GM12875 (cell line): Measurements from ENCODE around the gene TMEM236.

Experiments used
- H3K4me3 ChIP-seq: one replicate; pipeline ENCODE4 v1.5.1; 2011; ENCODE audit warnings: low read depth, low read length, control low read depth
- TF ChIP-seq, protein P1 (sequence below): IDR thresholded peaks from 2 replicates; pipeline ENCODE4 v1.5.1; 2011; ENCODE audit warnings: low read depth, mild to moderate bottlenecking, control low read depth, inconsistent platforms, low read length, moderate library complexity, borderline replicate concordance; ENCODE audit not compliant: insufficient read depth

TMEM236 gene

DNA sequence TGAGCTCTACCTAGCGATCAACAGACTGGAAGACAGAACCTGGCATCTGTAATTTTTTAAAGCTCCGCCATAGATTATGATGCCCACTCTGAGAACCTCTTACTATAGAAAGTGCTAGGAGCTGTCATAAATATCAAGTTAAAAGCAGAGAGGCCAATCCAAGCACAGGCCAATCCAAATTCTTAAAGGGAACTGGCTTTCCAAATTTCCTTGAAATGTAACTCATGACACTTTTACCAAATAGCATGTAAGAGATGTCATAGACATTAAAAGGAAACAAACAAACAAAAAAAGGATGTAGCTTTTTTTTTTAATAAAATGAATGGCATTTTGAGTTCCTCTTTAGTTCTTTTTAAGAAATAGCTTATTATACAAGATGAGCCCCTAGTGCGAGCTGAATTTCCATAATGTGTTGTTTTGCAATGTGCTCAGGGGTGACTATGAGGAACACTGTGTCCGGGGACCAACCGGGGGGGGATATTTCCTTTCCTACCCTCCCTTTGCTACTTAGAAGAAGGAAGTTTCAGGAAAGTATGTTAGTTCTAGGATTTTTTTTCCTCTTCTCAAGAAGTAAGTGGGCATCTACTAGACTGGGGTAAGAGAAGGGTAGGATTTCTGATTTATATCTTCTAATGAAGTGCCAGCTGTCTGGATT, 33.4 kb downstream of the TMEM236 start:
- TF ChIP-seq, protein P1, sequence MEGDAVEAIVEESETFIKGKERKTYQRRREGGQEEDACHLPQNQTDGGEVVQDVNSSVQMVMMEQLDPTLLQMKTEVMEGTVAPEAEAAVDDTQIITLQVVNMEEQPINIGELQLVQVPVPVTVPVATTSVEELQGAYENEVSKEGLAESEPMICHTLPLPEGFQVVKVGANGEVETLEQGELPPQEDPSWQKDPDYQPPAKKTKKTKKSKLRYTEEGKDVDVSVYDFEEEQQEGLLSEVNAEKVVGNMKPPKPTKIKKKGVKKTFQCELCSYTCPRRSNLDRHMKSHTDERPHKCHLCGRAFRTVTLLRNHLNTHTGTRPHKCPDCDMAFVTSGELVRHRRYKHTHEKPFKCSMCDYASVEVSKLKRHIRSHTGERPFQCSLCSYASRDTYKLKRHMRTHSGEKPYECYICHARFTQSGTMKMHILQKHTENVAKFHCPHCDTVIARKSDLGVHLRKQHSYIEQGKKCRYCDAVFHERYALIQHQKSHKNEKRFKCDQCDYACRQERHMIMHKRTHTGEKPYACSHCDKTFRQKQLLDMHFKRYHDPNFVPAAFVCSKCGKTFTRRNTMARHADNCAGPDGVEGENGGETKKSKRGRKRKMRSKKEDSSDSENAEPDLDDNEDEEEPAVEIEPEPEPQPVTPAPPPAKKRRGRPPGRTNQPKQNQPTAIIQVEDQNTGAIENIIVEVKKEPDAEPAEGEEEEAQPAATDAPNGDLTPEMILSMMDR: no peak
- no peak overlapping the region for H3K4me3 ChIP-seq

DNA sequence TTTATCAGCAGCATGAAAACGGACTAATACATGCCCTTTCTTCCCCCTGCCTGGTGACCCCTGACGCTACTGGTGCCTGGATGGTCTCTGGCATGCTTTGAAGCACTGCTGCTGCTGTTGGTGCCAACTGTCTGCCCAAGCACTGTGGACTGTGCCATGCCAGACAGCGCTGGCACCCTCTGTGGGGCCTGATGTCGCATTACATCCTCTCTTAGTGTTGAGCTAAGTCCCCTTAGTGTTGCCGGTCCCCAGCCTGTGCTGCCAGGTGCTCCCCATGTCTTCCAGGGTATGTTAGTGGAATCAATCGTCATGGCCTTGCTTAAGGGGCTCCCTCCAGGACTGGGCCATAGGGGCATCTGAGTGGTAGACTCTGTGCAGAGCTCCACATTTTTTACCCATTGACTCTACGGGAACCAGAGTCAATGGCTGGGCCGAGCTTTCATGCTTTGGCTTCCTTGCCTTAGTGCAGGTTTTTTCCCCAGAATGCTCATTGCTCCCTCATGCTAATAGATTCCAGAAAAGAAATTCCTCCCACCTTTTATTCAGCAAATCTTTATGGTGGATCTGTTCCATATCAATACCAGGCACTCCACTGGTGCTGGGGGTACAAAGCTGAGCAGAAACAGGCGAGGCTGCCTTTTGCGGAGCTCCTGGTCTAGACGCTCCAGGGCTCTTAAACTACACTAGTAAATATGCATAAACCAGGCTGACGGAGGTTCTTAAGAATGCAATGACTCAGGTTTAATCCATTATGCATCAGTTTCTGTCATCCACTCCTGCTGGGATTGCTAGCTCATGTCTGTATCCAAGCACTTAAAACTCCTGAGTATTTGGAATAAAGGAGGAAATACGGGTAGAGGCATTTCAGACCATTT, 35.3 kb downstream of the TMEM236 start:
- TF ChIP-seq, protein P1: 0 out of 2 replicates have a peak, but pooled peaks have one; percentile 1
- H3K4me3 ChIP-seq: no peak overlapping the region

DNA sequence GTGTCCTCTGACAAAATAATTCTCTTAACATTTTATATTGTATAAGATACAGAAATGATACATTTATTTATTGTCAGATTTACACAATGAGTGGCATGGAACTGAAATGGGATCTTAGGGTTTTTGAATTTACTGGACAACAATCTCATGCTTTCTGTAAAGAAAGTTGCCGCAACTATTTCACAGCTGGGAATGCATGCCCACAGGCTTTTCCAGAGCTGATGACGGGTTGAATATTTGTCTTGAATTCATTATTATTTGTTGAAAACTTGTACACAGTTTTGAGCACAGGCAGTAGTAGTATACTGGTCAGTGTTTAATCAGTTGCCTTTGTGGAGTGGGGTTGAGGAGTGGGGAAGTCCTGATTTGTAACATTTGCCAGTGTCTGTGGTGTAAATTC, 36.6 kb downstream of the TMEM236 start:
- TF ChIP-seq, protein P1: no peak

DNA sequence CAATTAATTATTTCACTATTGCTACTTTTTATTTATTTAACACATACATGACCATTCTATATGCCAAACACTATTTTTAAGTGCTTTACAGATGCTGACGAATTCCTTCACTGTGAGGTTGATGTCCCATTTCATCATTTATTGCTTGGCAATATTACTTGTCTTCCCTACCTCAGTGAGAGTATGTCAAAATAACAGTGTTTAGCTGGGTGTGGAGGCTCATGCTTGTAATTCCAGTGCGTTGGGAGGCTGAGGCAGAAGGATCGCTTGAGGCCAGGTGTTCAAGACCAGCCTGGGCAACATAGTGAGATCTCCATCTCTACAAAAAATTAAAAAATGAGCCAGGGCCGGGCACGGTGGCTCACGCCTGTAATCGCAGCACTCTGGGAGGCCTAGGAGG, 37.4 kb downstream of the TMEM236 start:
- TF ChIP-seq, protein P1: no peak
- no peak overlapping the region for H3K4me3 ChIP-seq

More for the DNA sequence above, 36.6 kb downstream of the TMEM236 start:
- no peak overlapping the region for H3K4me3 ChIP-seq

DNA sequence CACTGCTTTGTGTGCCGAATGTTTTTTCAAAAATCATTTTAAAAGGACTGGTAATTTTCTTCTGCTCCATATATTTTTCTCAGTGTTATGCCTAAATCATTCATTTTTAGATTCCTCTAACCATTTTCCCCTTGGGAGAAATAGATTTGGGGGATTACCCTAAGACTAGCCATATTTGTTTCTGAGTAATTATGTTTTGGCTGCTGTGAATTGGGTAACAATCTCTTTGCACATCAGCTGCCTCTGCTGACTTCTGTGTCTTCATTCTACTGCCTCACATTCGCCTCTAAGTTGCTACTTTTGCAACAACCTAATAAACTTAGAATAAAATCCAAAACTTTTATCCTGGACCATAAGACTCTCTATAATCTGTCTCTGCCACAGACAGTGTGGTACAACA, 38.6 kb downstream of the TMEM236 start:
- TF ChIP-seq, protein P1: no peak
- no peak overlapping the region for H3K4me3 ChIP-seq

DNA sequence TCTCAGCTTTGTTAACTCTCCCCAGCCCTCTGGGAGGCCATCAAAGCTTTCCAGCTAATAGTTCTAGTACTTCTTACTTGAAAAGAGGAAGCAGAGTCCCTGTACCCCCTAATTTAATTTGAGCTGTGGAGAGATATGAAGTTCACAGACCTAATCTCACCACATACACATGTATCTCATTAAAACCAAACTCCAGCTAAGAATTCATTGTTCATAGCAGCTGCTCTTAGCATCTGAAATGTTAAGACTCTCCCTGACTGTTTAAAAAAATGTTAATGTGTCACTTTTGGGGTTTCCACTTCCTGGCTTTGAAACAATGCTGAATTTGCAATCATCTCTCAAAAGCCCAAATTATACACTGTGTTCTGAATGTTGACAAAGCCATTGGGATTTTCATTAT, 41.0 kb downstream of the TMEM236 start:
- H3K4me3 ChIP-seq: no peak overlapping the region
- TF ChIP-seq, protein P1: no peak
